Limb (tissue), 2 donors: ENCODE results near the gene TP63.

ENCODE experiments used
- DNase-seq, 2 donors: peaks; one replicate each; pipeline ENCODE4 v3.0.0-alpha.2; 2016; ENCODE audit errors: extremely low spot score in 2 of 2

TP63 gene

DNA sequence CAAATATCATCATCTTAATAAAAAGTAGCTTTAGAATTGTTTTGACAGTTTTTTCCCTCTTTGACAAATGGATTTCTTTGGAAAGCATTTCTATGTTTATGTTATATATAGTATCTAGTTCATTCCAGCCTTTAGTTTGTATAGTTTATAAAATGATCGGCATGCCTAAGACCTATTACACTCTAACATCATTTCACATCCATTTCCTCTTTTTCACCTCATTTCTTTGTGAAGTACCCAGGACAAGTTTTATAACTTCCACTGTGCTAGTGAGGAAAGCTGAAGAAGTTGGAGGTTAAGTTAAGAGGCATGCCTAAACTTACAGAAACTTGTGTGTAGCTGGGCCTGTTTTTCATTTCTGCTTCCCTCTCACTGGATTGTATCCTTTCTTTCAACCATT lies 178.4 kb downstream of the TP63 start:
- DNase-seq = no peak

DNA sequence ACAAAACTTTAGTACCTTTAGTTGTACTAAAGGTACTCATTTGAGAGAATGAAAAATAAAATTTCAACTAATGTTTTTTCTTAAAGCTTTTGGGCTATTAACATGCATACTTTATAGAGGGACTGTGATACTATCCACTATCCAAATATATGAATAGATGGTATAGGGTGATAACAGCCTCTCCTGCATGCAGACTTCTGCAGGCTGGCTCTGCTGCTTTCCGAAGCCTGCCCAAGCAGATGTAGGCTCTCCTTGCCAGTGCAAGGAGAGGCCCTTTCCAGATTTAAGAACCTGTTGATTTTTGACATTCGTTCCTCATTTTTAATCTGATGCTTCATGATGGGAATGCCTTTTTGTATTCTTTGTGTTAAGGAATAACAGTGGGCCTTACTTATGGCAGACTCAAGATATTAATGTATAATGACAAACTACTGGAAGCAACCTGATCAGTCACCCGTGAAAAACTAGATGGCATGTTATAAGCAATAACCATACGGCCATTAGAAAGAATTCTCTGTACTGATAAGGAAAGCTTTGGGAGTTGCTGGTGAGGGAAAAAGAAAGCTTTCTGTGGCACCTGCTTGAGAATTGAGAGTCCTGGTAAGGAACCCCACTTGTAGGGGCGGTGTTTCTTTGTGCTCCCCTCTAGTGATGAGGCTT lies 181.7 kb downstream of the TP63 start:
- DNase-seq = no peak

DNA sequence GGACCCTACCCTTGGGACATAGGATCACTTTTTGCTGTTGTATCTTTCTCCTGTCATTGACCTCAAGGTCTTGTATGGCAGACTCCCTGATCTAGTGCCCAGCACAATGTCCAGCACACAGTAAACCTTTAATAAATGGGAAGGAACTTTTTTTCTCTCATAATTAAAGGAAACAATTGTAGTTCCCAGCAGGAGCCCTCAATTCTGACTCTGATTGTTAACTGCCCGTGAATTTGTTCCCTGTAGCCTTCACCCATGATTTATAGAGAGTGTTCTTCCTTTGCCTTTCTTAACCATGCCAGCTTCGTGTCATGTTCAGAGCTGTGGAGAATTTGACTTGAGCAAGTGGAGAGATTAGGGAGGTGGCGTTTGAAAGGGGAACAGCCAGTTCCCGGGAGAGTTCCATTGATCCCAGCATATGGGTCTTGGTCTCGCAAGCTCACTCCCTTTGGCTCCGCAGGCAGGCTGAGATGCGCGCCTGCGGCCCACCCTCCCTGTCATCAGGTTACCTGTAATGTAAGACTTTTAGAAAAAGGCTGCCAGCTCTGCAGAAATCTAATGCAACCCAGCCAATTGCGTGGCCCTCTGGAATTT lies 182.6 kb downstream of the TP63 start:
- DNase-seq = no peak

DNA sequence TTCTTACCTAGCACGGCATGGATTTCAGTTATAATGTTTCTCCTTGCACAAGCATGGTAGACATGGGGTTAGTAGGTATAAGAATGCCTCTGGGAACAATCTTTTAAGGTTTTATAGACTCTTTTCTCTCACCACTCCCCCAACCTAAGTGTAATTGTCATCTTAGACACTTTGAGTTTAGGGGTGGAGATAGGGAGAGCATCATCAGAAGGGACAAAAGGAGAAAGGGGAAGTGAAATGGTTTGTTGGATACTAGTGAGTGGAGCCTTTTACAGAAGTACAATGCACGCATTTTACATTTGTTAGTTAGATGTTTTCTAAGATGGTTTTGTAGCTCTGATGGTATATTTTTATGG lies 189.2 kb downstream of the TP63 start:
- no peak for DNase-seq

DNA sequence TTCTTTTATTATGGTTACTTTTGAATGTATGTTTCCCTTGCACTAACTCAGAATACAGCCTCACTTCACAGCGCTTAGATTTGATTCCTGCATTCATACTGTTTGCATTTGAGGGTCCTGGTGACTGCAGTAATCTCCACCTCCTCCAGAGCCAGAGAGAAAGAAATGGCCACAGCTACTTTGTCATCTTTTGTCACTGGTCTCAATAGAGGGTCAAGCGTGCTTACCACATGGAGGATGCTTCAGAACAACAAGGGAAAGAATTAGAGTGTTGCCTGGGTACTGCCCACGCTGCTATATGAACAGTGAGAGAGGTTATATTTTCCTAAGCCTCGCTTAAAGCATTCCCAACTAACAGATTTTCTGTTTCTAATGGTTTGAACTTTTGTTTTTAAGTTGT lies 190.1 kb downstream of the TP63 start:
- no peak for DNase-seq

DNA sequence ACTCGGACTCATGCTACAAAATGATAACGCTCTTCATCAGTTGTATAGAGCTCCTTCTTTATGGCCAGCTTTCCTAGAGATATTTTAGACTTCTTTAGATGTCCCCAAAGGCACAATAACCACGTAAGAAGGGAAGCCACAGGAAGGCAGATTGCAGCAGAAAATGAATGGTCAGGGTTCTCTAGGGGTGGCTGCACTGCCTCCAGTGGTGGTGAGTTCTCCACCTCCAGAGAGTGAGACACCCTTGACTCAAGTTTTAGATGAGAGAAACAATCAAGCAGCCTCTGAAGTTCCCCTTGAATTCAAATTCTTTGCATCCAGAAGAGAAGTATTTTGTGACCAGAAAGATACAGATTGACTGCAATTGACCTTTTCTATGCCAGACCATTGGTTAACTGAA lies 191.5 kb downstream of the TP63 start:
- DNase-seq = no peak

DNA sequence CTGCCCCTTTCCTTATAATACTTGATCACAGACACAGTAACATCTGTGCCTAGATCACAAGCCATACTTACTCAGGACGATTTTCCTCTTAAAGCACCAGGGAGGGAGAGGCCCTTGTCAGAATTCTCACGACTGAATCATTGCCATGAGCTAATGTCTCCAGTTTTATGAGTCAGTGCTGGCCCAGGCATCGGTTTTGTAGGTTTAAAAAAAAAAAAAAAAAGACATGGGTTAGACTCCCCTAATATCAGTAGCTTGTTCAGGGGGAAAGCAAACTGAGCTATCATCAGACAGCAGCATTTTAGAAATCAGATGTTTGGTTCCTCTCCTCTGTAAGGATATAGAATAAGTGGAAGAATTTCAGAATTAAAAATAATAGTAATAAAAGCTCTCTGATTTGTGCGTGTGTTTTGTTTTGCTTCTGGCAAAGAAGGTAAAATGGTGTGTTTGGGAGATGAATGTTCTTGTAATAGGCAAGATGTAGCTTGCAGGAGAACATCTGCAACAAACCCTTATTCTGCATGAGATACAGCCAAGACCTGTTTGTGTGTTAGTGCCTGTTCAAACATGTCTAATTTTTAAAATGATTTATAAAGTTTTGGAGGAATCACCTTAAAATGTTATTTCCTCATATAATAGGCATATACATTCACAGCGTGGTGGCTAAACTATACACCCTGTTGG lies 193.6 kb downstream of the TP63 start:
- DNase-seq = no peak

DNA sequence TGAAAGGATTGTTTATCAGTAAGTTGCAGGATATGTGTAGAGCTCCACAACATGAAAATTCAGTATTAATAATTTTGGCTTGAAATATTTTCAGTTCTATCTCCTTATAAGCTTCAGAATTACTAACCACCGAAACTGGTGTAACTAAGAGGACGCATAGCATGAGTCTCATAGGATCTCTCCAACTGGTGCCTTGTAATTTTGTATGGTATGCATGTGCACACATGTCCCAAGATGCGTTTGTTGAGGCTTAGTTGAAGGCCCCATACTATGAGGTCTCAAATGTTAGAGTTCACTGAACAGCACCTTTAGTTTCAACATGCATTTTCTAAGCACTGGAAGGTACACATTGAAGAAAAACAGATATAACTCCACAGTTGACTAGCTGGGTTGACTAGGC lies 195.4 kb downstream of the TP63 start:
- no peak for DNase-seq

DNA sequence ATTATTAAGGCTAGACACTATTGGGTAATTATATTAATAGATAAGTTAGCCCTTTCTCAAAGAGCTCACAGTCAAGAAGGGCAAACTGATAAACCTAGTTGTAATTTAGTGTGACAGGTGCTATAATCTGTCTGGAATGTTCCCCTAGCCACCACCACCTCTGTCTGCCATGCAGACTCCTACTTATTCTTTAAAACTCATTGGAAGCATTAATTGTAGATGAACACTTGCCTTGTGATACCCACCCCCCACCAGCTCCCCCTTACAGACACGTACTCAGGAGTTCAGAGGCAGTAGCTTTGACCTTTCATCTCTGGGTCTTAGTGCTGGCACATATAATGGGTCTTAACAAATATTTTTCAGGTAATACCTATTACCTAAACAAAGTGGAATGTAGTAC lies 195.9 kb downstream of the TP63 start:
- no peak for DNase-seq

DNA sequence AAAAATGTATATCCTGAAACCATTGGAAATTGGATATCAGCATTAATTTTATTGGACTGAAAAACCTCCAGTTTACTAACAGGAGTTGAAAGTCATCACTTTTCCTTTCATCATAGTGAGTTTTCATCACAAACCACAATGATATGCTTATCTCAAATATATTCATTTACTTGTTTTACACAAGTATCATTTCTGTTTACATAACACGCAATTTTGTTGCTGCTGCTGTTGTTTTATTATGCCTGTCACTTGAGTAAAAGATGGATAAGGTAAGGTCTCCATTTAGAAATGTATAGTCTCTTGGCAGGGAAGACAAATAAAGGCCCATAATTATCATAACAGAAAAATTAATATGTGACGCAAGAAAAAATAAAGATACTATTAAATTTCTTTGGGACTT lies 199.2 kb downstream of the TP63 start:
- no peak for DNase-seq

DNA sequence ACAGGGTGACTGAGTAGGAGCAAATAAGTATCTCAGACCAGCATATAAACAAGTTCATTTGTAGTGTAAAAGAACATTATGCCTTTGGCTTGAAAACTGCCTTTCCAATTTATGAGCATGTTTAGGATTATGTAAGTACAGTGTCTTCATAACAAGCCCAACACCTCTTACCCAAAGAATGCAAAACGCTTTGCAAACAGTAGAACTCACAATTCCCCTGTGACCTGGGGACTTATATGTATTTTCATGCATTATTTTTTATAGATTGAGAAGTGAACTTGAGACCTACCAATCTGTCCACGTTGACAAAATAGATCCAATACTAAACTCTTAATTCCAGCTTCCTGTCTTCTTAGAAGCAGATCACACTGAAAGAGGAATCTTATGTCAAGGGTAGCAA lies 202.1 kb downstream of the TP63 start:
- no peak for DNase-seq

DNA sequence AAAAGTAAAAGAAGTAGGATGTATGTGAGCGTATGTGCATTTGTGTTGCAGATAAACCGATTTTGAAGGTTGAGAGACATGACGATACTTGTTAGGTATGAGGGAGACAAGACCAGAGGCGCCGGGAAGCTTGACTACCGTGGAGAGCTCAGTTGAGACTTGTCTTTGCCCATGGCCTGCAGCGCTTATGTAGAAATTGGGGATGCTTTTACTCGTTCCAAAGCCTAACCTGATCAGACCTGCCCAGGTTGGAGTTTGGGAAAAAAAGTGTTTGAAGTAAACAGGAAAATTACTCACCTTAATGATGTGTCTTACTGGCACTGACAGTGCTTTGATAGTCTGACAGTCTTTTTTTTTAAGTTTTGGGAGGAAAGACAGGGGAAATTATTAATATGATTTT lies 202.8 kb downstream of the TP63 start:
- no peak for DNase-seq

DNA sequence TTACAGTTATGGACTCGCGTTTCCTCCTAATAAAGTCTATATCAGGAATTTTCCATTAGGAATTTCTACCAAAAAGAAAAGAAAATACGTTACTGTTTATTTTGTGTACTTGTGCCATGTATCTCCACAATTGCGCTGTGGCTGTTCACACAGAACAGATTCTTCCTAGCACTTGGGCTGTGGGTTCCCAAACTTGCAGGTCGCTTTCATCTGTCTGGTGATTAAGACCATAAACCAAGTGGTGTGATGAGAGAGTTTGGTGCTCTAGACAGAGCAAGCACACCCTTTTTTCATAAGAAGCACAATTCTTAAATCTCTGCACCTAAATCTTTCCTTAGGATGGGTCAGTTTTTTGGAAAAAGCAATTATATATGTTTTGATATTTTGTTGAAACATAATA lies 203.3 kb downstream of the TP63 start:
- DNase-seq = no peak

DNA sequence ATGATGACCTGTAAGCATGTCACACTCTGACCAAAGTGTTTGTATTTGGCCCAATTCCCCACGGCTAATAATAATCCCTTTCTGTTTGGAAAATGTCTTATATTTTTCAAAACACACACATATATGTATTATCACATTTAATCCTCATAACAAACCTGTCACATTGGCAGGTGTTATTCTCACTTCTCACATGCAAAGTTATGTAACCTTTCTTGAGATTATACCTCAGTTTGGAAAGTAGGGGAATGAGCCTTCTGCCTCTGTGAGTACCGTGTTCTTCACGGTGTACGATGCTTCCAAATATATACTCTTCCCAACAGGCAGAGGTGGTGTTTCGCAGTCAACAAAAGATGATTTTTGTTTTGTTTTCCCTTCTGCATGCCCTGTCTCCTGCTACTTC lies 205.6 kb downstream of the TP63 start:
- DNase-seq = no peak

DNA sequence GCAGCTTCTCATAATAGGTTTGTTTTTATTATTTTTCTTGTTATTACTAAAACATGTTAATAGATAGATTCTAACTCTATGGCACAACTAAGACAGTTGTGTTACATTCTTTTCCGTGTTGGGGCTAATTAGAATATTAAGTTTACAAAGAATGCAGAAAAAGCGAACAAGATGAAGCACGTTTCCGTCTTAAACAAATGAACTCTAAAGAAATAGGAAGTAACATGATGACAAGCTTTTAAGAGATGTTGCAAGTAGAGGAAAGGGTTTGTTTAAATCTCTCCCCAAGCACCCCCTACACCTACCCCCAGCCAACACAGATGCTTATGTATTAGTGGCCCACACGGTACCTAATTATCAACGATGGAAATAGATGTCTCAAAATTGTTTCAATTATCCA lies 207.1 kb downstream of the TP63 start:
- DNase-seq = no peak

DNA sequence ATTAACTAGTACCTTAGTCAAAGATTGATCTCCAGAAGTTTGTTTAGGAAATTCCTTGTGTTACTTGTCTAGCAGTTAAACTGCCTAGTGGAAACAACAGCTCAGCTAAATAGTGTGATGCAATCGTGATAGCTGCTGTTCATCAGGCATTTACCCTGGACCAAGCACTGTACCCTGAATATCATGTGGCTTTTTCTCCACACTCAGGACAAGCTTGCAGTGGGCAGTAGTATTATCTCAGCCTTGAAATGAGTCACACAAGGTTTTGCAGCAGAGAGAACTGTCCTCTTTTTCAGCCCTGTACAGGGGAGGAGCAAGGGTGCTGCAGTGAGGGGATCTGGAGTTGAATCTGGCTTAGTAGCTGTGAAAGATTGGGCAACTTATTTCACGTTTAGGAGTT lies 208.4 kb downstream of the TP63 start:
- DNase-seq = no peak

DNA sequence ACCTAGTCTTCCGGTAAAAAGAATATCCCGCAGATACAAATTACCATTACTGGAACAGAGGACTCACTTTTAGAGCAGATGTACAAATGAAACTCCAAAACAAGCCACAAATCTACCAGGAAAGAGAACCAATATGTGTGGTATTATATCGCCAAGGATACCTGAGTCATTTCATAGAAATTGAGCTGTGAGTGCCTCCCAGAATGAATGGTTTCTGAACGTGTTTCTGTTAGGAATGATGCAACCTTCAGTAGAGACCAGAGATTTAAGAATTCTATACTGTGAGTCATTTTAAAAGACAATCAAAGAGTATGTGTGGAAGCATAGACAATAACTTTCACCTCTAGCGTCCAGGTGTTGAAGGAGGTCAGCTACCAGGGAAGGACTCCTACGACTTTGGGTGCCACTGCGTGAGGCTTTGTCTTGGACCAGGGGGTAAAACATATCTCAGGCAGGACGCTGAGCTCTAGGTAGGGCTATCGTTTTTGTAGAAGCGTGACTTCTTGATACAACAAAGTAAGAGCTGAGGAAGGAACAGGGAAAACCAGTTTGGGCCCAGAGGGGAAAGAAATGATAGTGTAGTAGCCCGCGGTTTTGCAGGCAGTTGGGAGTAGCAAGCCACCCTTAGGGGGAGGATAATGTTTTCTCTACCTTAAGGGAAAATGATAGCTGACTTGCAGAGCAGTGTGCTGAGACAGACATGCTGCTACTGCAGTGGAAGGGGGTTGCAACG lies 210.4 kb downstream of the TP63 start:
- no peak for DNase-seq

DNA sequence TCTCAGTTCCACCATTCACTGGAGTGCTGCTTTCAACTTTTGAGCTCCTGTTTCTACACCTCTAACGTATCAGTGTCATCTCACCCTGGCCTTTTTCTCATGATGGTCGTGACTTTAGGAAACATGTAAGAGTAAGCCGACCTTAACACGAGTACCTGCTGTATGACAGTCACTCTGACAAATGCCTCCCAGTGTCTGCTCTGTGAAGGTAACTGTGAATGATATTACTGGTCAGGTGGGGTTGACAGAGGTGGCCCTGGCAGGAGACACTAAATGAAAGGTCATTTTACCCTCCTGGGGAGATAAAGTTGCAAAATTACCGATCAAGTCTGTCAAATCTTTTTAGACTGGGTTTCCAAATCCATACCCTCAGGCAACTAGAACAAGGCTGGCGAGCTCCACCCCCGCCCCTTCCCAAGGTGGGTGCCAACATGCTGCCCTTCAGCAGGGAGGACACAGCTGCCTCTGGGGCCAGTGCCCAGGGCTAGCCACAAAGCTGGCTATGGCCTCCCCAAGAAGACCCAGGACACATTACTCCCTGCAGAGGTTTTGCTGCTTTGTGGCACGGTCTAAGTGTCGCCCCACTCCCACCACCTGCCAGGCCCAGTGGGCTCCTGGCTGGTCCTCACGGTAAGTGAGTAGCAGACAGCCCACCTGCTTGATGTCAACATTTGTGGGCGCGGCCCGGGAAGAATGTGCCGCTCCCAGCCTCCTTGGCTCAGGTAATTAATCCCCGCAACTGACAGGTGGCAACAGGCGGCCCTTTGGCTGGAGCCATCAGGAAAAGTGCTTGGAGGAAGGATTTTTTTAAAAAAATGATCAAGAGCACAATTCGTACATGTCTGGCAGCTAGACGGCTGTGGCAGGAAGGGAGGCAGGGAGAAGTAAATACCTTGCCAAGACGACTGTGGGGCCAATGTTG lies 211.8 kb downstream of the TP63 start:
- no peak for DNase-seq

DNA sequence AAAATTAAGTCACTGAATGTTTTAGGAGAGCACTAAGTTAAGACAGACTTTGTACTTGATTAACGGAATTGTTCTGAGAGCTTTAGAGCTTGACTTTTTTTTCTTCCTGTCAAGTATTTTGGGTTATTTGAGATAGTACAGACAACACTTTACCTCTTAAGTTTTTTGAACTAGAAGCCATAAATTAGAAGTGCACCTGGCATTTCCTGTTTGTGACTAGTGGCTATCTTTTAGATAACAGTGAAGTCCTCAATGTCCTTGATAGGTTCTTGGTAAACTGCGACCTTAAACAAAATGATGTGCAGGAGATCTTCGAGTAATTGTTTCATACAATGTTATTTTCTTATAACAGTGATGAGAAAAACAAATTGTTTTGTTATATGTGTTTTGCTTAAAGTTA lies 213.9 kb downstream of the TP63 start:
- no peak for DNase-seq

DNA sequence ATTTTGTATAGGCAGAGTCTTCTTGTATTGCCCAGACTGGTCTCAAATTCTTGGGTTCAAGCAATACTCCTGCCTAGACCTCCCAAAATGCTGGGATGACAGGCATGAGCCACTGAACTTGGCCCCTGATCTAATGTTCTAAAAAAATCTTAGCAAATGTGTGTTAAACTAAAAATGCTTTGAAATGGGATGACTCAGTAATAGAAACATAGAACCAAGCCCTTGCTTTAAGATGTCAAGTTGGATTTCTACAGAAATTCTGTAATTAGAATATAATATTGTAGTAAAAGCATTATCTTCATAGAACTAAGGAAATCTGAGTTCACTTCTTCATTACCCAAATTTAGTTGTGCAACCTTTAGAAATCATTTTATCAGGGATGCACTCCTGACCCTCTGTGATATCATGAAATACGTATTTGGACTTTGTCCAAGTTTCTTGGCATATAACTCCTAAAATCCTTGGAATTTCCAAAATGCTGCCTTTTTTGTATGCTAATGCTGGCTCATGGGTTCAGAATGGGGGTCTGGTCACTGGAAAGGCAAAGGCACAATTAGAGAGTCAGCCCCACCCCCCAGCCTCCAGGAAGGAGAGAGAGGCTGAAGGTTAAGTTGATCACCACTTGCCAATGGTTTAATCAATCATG lies 217.3 kb downstream of the TP63 start:
- DNase-seq = no peak

DNA sequence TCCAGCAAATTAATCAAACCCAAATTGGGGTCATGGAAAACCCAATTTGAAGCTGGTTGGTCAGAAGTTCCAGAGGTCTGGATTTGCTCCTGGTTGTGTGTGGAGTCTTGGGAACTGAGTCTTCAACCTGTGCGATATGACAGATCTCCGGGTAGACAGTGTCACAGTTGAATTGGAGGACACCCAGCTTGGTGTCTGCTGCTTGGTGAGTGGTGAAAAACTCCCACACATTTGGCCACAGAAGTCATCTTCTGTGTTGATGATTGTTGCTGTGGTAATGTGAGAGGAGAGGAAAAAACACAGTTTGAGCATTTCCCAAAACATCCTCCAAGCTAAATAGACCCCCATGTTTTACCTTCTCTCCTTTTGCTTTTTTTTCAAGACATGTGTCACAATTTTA lies 218.1 kb downstream of the TP63 start:
- no peak for DNase-seq
